HG02642 (cell line): ENCODE results near the gene METTL23.

ENCODE experiments used
- ATAC-seq: cut with Tn5 transposase; IDR thresholded peaks from one replicate; pipeline ENCODE4 v1.9.1; 2021; ENCODE audit warnings: mild to moderate bottlenecking; ENCODE audit not compliant: unreplicated experiment, poor library complexity

The METTL23 gene

DNA sequence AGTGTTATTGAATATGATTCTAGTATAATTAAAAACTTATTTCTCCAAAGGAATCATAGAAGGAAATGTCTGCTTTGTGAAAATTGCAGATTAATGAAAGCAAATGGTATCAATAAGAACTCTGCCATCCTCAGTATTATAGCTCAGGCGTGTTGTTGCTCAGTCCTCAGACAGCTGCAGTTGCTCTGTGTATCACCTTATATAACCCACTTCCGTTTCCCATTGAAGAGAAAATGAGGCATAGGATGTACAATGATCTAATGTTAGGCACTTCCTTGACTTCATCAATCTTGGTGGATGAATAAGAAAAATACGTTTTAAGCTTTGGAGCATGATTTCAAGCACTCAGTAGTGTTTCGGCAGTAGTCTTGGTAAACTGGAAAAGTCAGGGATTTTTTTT is 25.4 kb downstream of the METTL23 start:
- ATAC-seq = no peak

DNA sequence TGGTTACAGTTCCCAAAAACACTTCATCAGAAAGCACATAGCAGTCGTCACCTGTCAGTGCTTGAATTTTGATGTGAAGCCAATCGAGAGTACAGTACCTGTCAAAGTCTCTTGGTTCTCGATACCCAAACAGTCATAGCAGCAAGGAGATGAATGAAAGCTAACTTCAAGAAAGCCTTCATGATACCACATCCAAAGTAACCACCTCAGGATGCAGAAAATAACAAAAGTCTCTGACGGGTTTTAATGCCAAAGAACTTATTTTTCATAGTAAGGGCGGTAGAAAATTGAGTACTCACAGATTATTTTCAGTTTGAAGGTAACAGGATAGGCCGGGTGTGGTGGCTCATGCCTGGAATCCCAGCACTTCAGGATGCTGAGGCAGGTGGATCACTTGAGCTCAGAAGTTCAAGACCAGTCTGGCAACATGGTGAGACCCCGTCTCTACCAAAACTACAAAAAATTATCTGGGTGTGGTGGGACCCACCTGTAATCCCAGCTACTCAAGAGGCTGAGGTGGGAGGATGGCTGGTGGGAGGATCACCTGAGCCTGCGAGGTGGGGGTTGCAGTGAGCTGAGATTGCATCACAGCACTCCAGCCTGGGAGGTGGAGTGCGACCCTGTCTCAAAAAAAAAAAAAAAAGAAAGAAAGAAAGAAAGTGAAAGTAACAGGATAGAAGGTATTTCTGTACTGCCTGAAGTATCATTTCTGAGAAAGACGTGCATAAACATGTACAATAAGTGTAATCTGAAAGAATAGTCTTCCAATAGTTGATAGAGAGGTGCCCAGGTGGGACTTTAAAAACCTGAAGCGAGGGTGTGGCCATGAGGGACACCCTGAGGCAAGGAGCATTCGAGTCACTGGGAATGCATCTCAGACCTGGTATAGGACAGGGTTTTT is 26.7 kb downstream of the METTL23 start:
- ATAC-seq = no peak

DNA sequence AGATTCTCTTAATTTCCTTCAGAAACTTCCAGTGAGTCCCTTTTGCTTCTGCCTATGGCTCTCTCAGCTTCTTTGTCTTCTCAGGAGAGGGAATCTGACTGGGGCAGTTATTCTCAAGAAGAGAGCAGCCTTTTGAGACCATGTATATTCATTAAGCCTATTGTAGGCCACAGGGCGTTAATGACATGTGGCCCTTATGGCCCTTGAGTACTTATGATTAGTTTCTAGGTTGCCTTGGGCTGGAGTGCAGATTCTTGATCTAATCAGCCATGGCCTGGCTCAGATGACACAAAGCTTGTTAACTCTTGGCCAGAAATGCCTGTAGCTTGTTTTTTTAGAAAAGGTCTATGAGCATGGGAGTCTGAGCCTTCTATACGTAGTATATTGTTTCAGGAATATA is 28.6 kb downstream of the METTL23 start:
- ATAC-seq = no peak

DNA sequence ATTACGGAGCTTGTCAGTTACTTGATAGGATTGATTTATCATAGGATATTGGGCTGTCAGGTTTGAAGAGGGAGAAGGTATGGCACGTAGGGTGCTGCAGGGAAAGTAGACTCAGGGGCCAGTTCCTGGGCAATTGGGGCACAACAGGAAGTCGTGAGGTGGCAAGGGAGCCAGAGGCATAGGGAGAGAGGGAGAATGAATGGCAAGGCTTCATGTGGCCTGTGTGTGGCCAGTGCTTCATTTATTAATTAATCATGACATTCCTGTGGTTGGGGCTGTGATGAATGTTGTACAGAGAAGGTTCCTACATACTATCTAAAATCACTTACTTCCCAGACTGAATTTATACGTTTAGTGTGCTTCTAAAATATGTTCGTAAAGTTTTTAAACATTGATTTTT is 30.6 kb downstream of the METTL23 start:
- ATAC-seq = no peak

DNA sequence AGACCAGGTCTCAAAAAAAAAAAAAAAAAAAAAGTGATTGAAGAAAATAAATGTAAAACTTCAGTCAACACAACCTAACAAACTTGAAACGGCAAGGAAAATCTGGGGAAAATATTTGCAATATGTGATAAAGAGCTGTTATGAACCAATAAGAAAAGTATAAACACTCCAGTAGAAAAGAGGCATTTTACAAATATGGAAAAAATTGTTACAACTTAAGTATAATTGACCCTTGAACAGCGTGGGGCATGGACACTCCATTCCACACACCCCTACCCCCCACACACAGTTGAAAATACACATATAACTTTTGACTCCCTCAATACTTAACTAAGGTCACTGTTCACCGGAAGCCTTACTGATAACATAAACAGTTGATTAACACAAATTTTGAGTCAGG is 31.9 kb downstream of the METTL23 start:
- no peak for ATAC-seq

DNA sequence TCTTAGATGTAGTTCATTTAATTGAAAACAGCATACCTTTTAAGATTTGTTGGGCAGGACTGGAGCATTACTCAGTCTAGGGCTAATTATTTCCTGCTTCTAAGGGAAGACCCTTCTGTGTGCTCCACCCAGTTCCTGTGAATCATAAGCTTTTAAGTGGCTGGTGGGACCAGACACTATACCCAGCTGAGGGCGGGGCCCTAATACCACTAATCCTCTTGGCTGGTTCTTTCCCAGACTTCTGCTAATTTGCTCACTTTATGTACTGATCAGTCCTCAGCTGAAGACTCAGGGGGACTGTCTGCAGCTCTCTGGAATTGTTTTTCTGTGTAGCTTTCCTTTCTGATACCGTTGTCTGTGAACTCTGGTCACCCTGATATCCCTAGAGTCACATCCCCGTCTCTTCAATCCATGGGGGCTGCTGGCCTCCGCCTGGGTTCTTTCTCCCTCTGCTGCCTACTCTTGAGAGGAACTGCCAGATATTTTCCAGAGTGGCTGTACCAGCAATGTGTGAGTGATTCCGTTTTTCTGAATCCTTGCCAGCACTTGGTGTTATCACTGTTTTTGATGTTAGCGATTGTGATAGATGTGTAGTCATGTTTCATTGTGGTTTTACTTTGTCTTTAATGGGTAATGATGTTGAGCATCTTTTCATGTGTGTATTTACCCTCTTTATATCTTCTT is 46.3 kb downstream of the METTL23 start:
- ATAC-seq = no peak

DNA sequence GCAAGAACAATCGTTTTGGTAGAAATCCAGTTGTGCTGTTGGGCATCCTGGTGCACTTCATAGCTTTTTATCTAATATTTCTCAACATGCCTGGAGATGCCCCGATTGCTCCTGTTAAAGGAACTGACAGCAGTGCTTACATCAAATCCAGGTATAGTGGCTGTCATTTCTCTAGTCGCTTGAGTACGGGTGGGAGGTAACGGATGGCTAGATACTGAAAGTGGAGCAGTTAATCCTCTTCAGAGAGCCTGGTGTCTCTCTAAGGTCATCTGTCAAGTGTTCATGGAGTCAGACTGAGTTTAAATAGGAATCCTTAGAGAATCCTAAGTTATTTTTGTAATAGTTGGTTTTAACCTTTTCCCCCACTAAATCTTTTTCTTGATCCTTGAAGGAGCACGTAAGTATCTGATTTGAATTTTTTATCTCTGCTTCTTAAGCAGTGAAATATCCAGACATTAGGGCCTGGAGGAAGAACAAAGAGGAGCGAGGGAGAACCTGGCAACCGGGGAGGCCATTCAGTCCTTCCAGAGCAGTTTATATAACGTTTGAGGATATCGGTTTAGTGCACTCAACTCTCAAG is 48.5 kb downstream of the METTL23 start:
- ATAC-seq = no peak

DNA sequence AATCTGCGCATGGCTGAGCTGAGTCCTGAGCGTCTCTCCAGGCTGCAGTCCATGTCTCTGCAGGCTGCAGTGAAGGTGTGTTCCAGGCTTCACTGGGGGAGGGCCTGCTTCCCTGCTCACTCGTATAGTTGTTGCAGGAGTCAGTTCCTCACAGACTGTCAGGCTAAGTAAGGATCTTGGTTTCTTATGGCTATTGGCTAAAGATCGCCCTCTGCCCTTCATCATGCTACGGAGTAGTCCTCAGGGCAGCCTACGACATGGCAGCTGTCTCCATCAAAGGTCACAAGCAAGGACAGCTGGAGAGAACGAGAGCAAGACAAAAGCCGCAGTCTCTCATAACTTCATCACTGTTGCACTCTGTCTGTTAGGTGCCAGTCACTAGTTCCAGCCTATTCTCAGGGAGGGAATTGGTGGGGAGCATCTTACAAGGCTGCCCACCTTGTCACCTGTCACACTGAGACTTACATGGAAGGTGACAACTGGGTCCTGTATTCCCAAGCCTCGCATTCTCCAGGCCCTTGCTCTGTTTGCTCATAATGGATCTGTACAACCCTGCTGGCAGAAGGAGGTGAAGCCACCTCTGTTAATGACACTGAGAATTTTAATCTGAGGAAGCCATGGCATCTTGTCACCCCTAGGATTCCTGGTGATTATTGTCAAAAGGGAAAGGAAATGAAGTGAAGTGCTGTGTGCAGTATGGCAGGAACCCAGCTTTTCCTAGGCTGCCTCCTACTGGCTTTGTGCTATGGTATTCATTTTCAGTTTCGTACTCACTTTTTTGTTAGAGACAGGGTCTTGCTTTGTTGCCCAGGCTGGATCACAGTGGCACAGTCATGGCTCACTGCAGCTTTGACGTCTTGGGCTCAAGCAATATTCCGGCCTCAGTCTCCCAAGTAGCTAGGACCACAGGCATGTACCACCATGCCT is 54.7 kb downstream of the METTL23 start:
- ATAC-seq = no peak

DNA sequence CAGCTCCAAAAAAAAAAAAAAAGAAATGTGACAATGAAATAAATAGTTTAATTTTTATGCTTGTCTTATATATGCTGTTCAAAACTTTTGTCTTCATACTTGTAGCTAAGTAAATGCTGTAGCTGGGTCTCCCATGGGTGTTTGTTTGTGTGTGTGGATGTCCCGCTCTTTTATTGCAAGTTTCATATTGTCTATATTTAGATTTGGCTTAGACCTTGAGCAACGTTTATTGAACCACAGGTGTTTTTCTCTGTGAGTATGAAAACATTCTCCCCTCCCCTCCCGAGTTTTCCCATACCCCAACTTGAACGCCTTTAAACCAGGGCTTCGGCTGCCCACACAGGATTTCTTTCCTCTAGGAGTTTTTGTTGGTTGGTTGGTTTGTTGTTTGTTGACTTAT is 56.5 kb downstream of the METTL23 start:
- no peak for ATAC-seq
